IPS-20b (cell line): ENCODE data around the gene ALDH8A1.

Source experiments
- H3K27ac ChIP-seq: one replicate; pipeline ENCODE4 v1.5.1; 2013; ENCODE audit warnings: low read length
- H3K27me3 ChIP-seq: 2 replicates; pipeline ENCODE4 v1.6.1; 2013; ENCODE audit warnings: mild to moderate bottlenecking, low read length, inconsistent platforms; ENCODE audit not compliant: insufficient read depth
- H3K36me3 ChIP-seq: 2 replicates; pipeline ENCODE4 v1.6.1; 2013; ENCODE audit warnings: low read depth, mild to moderate bottlenecking, inconsistent platforms, low read length, moderate library complexity; ENCODE audit not compliant: insufficient read depth
- H3K4me1 ChIP-seq: 2 replicates; pipeline ENCODE4 v1.6.1; 2013; ENCODE audit warnings: mild to moderate bottlenecking, control low read depth, inconsistent platforms, low read length, moderate library complexity; ENCODE audit not compliant: insufficient read depth
- H3K4me3 ChIP-seq: 2 replicates; pipeline ENCODE4 v1.5.1; 2013; ENCODE audit warnings: mild to moderate bottlenecking, low read length, inconsistent platforms
- H3K9ac ChIP-seq: 2 replicates; pipeline ENCODE4 v1.6.1; 2013; ENCODE audit warnings: low read depth, mild to moderate bottlenecking, inconsistent platforms, low read length, moderate library complexity
- H3K9me3 ChIP-seq: 2 replicates; pipeline ENCODE4 v1.6.1; 2013; ENCODE audit warnings: mild to moderate bottlenecking, low read depth, low read length, inconsistent platforms; ENCODE audit not compliant: insufficient read depth

Gene ALDH8A1

GRCh38 chr6:134949927-134950326, at the start of gene ALDH8A1:
ALDH8A1 (minus strand) TSS chr6:134950101; CDS start chr6:134950053, 48 bp downstream.
- H3K4me1 ChIP-seq: no peaks in the 10 kb centered on the region
- H3K27me3 ChIP-seq: no peaks in the 10 kb centered on the region
- no peaks in the 10 kb centered on the region for H3K36me3 ChIP-seq
- H3K9ac ChIP-seq: no peak within 1 kb of the TSS
- H3K4me3 ChIP-seq: no peak within 1 kb of the TSS
- no peak within 1 kb of the TSS for H3K27ac ChIP-seq
- no peaks in the 10 kb centered on the region for H3K9me3 ChIP-seq

DNA sequence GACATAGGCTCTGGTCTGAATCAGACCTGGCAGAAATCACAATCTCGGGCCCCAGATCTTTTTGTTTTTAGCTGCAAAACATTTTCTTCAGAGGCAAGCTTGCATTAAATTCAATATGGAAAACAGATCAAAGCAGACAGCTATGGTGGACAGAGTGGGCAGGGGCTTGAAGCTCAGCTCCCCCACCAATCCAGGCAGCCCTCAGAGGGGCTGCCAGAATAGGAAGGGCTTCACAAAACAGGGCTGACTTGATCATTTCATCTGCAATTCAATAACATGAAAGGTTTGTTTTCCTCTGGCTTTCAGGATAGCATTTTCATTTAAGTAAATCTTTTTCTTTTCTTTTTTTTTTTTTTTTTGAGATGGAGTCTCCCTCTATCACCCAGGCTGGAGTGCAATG, 49.2 kb upstream of the ALDH8A1 start:
- Histone ChIP-seq H3K9ac (no peak overlapping the region), H3K4me1 (peaks cover 4% of the 10 kb centered on the region; the same call in 1 of the 2 replicates), H3K27me3 (no peaks in the 10 kb centered on the region), H3K9me3 (no peaks in the 10 kb centered on the region), H3K4me3 (no peak overlapping the region), H3K27ac (no peak overlapping the region), H3K36me3 (peaks cover 37% of the 10 kb centered on the region)

GRCh38 chr6:134997133-134997995, 47.5 kb upstream of the ALDH8A1 start:
- H3K36me3 ChIP-seq: peaks cover 45% of the 10 kb centered on the region

GRCh38 chr6:134995536-134995935, 45.6 kb upstream of the ALDH8A1 start:
- Histone ChIP-seq H3K27me3 (no peaks in the 10 kb centered on the region), H3K9ac (no peak overlapping the region), H3K4me3 (no peak overlapping the region), H3K4me1 (peaks cover 4% of the 10 kb centered on the region; the same call in 1 of the 2 replicates), H3K36me3 (peaks cover 51% of the 10 kb centered on the region), H3K27ac (no peak overlapping the region), H3K9me3 (no peaks in the 10 kb centered on the region)

More at GRCh38 chr6:134997133-134997995, 47.5 kb upstream of the ALDH8A1 start:
- Histone ChIP-seq H3K4me3 (no peak overlapping the region), H3K27ac (no peak overlapping the region), H3K27me3 (no peaks in the 10 kb centered on the region), H3K4me1 (peaks cover 4% of the 10 kb centered on the region; the same call in 1 of the 2 replicates), H3K9ac (no peak overlapping the region), H3K9me3 (no peaks in the 10 kb centered on the region)

GRCh38 chr6:134994431-134994830, 44.5 kb upstream of the ALDH8A1 start:
- no peak overlapping the region for H3K9ac ChIP-seq
- no peaks in the 10 kb centered on the region for H3K27me3 ChIP-seq
- peaks cover 51% of the 10 kb centered on the region for H3K36me3 ChIP-seq
- no peak overlapping the region for H3K27ac ChIP-seq
- no peaks in the 10 kb centered on the region for H3K9me3 ChIP-seq
- H3K4me3 ChIP-seq: no peak overlapping the region
- peaks cover 4% of the 10 kb centered on the region; the same call in 1 of the 2 replicates for H3K4me1 ChIP-seq

- Histone ChIP-seq H3K4me1 (peaks cover 4% of the 10 kb centered on the region; the same call in 1 of the 2 replicates), H3K27me3 (no peaks in the 10 kb centered on the region), H3K36me3 (peaks cover 50% of the 10 kb centered on the region), H3K9me3 (no peaks in the 10 kb centered on the region), H3K9ac (no peak overlapping the region), H3K4me3 (no peak overlapping the region), H3K27ac (no peak overlapping the region)
Measured at GRCh38 chr6:134992155-134992554, 42.3 kb upstream of the ALDH8A1 start.

DNA sequence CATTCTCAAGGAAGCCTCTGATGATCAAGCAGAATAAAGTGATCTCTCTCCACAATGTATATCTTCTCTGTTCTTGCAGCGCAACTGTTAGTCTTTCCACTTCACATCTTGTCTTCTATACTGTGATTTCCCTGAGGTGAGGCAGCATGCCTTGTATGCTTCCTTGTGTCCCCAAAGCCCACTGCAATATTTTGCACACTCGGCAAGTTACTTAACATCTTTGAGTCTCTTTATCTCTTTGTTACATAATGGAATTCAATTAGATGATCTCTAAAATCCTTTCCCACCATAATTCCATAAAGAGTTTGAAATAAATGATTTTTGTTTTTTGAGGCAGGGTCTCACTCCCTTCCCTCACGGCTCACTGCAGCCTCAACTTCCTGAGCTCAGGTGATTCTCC, 40.4 kb upstream of the ALDH8A1 start:
- Histone ChIP-seq H3K27ac (no peak overlapping the region), H3K4me1 (no peaks in the 10 kb centered on the region), H3K9ac (no peak overlapping the region), H3K36me3 (peaks cover 42% of the 10 kb centered on the region), H3K4me3 (no peak overlapping the region), H3K27me3 (no peaks in the 10 kb centered on the region), H3K9me3 (no peaks in the 10 kb centered on the region)

DNA sequence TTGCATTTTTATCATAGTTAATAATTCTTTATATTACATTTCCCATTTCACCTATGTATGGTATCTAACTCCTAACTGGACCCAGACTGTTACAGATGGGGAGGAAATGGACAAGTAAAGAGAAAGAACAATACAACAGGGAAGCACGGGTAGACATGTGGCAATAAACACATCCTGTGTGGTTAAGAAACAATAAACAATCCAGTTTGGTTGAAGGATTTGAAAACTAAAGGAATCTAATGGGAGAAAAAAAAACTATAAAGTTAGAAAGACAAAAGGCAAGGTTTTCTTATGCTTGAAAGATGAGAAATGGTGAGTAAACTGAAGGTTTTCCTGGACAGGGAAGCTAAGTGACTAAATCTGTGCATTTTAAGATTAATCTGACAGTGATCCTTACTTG, 34.9 kb upstream of the ALDH8A1 start:
- Histone ChIP-seq H3K36me3 (peaks cover 46% of the 10 kb centered on the region), H3K4me3 (no peak overlapping the region), H3K9me3 (no peaks in the 10 kb centered on the region)

GRCh38 chr6:134983823-134984222, 33.9 kb upstream of the ALDH8A1 start:
- no peak overlapping the region for H3K4me3 ChIP-seq
- no peak overlapping the region for H3K27ac ChIP-seq
- no peaks in the 10 kb centered on the region for H3K9me3 ChIP-seq
- H3K36me3 ChIP-seq: peaks cover 50% of the 10 kb centered on the region
- no peaks in the 10 kb centered on the region for H3K4me1 ChIP-seq
- no peaks in the 10 kb centered on the region for H3K27me3 ChIP-seq
- H3K9ac ChIP-seq: no peak overlapping the region

More for the DNA sequence above, 34.9 kb upstream of the ALDH8A1 start:
- Histone ChIP-seq H3K9ac (no peak overlapping the region), H3K27ac (no peak overlapping the region), H3K27me3 (no peaks in the 10 kb centered on the region), H3K4me1 (no peaks in the 10 kb centered on the region)

DNA sequence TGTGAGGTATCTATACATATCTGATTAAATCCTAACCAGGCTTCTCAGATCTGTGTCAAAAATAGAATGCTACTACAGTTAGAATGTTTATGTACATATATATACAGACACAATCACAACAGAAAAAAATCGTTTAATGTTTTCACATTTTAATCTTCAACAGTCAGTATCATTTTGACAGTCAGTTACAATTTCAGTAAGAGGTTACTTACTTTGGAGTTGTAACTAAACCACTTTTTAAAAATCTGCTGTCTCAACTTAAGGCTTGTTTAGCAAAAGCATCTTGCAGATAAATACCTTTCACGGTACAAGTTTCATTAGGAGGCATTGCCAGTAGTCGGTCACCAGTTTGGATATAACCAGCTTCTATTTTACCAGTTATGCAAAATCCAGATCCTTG, 32.3 kb upstream of the ALDH8A1 start:
- no peak overlapping the region for H3K9ac ChIP-seq
- H3K4me3 ChIP-seq: no peak overlapping the region
- H3K27ac ChIP-seq: no peak overlapping the region
- peaks cover 60% of the 10 kb centered on the region for H3K36me3 ChIP-seq
- no peaks in the 10 kb centered on the region for H3K27me3 ChIP-seq
- H3K4me1 ChIP-seq: no peaks in the 10 kb centered on the region
- H3K9me3 ChIP-seq: no peaks in the 10 kb centered on the region

GRCh38 chr6:134980846-134981245, 30.9 kb upstream of the ALDH8A1 start:
- Histone ChIP-seq H3K9ac (no peak overlapping the region), H3K9me3 (no peaks in the 10 kb centered on the region), H3K27me3 (no peaks in the 10 kb centered on the region), H3K27ac (no peak overlapping the region), H3K36me3 (peaks cover 57% of the 10 kb centered on the region), H3K4me1 (no peaks in the 10 kb centered on the region), H3K4me3 (no peak overlapping the region)

DNA sequence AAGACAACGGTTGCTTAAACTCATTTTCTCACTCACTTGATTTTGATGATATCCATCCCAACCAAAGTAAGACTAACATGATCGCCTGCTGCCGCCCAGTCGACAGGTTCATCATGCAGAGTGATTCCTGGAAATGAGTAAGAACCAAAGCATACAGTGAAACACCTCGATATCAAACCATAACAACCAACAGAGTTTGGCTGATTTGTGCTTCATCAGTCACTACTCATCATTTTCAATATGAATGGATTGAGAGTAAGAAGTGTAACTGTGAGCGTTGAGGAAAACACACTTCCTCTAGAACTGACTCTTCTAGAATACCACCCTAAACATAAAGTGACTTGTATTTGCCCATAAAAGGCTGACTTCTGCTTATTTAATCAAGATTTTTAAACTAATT, 29.2 kb upstream of the ALDH8A1 start:
- Histone ChIP-seq H3K4me3 (no peak overlapping the region), H3K27ac (no peak overlapping the region), H3K9me3 (no peaks in the 10 kb centered on the region), H3K9ac (no peak overlapping the region), H3K4me1 (no peaks in the 10 kb centered on the region), H3K27me3 (no peaks in the 10 kb centered on the region), H3K36me3 (peaks cover 43% of the 10 kb centered on the region)
